Measurements from ENCODE around the gene GSTCD.

- TF ChIP-seq CTCF (IDR thresholded peaks at IDR 0.05) (no peak), POLR2A (IDR thresholded peaks at IDR 0.05) (no peak)
These were observed 128.0 kb downstream of the GSTCD start for GRCh38 chr4:105836537-105836936.

All from vagina (tissue), 2 donors.